GM12878 (cell line): Measurements from ENCODE around the gene OR4N5. TPM values are rescaled to one million over a fixed set of nuclear protein-coding genes. Genes with fewer than 3 reads are reported as not detected.

Source experiments
- ATAC-seq: fragments of 200-7000 bp; cut with Tn5 transposase; 3 replicates; pipeline ENCODE4 v1.9.1; 2020; ENCODE audit warnings: mild to moderate bottlenecking, moderate library complexity
- Bru-seq: library from RNA; stranded (reverse); fragments of 400-500 nt; gene quantifications from one replicate; lab custom pipeline; 2021; lab: Mats Ljungman, UMichigan
- BruChase-seq, 2 experiments: library from RNA; stranded (reverse); fragments of 400-500 nt; gene quantifications; one replicate each; lab custom pipeline; 2021; lab: Mats Ljungman, UMichigan
- BruUV-seq: library from RNA; stranded (reverse); fragments of 400-500 nt; replicated peaks from 2 replicates; lab custom pipeline; 2021; lab: Mats Ljungman, UMichigan
- CTCF ChIA-PET: fragments of 300-600 bp; sonication (Branson Sonifier 250); formaldehyde crosslinking; extraction: SDS; loops from one replicate; lab custom pipeline; 2021; ENCODE audit warnings: inconsistent platforms; lab: Yijun Ruan, JAX
- POLR2A ChIA-PET: fragments of 350-600 bp; formaldehyde crosslinking; extraction: SDS; loops from one replicate; lab custom pipeline; 2021; ENCODE audit warnings: inconsistent platforms; lab: Charles Lee
- RAD21 ChIA-PET: fragments of 300-600 bp; sonication (Branson Sonifier 250); formaldehyde crosslinking; loops from one replicate; lab custom pipeline; 2023; ENCODE audit warnings: antibody characterized with exemption; ENCODE audit not compliant: unreplicated experiment; lab: Charles Lee
- SMC1A ChIA-PET: fragments of 300-600 bp; sonication (Branson Sonifier 250); formaldehyde crosslinking; loops from one replicate; lab custom pipeline; 2023; ENCODE audit not compliant: unreplicated experiment, uncharacterized antibody; lab: Charles Lee
- DNase-seq: peaks from one replicate; pipeline ENCODE4 v3.0.0-alpha.2; 2011; ENCODE audit warnings: low read depth, low spot score
- FAIRE-seq: peaks from 3 replicates; lab custom pipeline; 2011; peaks lifted over from hg19 to GRCh38; lab: Jason Lieb, UNC
- H2AFZ ChIP-seq: 2 replicates; pipeline ENCODE4 v1.6.0; 2011; ENCODE audit warnings: low read depth, low read length, control low read depth; ENCODE audit not compliant: control insufficient read depth
- H3K27ac ChIP-seq: 2 replicates; pipeline ENCODE4 v1.5.1; 2011; ENCODE audit warnings: control low read depth; ENCODE audit not compliant: control insufficient read depth, insufficient read depth
- H3K27me3 ChIP-seq, 2 experiments: replicated peaks in 1 of 2; 2 replicates each; pipeline versions ENCODE4 v1.6.0 to v1.6.1; 2011; ENCODE audit warnings: low read length in 1 of 2; ENCODE audit not compliant: control insufficient read depth in 2 of 2, insufficient read depth in 2 of 2
- H3K36me3 ChIP-seq, 2 experiments: 2 replicates each; pipeline ENCODE4 v1.5.1; 2011; ENCODE audit warnings: low read length in 1 of 2; ENCODE audit not compliant: control insufficient read depth in 2 of 2, insufficient read depth in 2 of 2
- H3K4me1 ChIP-seq: 2 replicates; pipeline ENCODE4 v1.6.1; 2011; ENCODE audit warnings: mild to moderate bottlenecking, low read length, moderate library complexity, mixed read lengths; ENCODE audit not compliant: control insufficient read depth, insufficient read depth
- H3K4me2 ChIP-seq: 2 replicates; pipeline ENCODE4 v1.6.0; 2011; ENCODE audit warnings: control low read depth; ENCODE audit not compliant: control insufficient read depth, insufficient read depth
- H3K4me3 ChIP-seq: fragments of 200-600 bp; sonication (generic); 2 replicates; pipeline ENCODE4 v1.5.1; 2016
- H3K79me2 ChIP-seq: 2 replicates; pipeline ENCODE4 v1.6.0; 2011; ENCODE audit warnings: low read length; ENCODE audit not compliant: control insufficient read depth, insufficient read depth
- H3K9ac ChIP-seq: 2 replicates; pipeline ENCODE4 v1.8.0; 2011; ENCODE audit warnings: low read length, control low read depth, mixed read lengths; ENCODE audit not compliant: control insufficient read depth, insufficient read depth
- H3K9me3 ChIP-seq: replicated peaks from 3 replicates; pipeline ENCODE4 v1.5.1; 2011; ENCODE audit warnings: mild to moderate bottlenecking, low read length; ENCODE audit not compliant: control insufficient read depth, insufficient read depth
- H4K20me1 ChIP-seq: 2 replicates; pipeline ENCODE4 v1.6.0; 2011; ENCODE audit not compliant: control insufficient read depth, insufficient read depth
- BCL11A ChIP-seq: IDR thresholded peaks from 2 replicates; pipeline ENCODE4 v1.6.1; 2011; ENCODE audit warnings: low read depth, low read length
- BMI1 ChIP-seq: fragments of 450-650 bp; IDR thresholded peaks from 2 replicates; pipeline ENCODE4 v1.6.1; 2016; ENCODE audit warnings: mild to moderate bottlenecking, moderate library complexity, borderline replicate concordance
- TCF7 ChIP-seq: IDR thresholded peaks from 2 replicates; pipeline ENCODE4 v1.6.1; 2014; ENCODE audit warnings: antibody characterized with exemption, borderline replicate concordance
- ZBTB40 ChIP-seq: fragments of 450-650 bp; IDR thresholded peaks from 2 replicates; pipeline ENCODE4 v1.6.1; 2016; ENCODE audit warnings: mild to moderate bottlenecking, moderate library complexity, borderline replicate concordance
- WGBS: methylation state at CpG from one replicate; pipeline ENCODE4 v1.1.6; 2016; ENCODE audit warnings: low lambda C conversion rate; ENCODE audit not compliant: insufficient replicate concordance, insufficient coverage; ENCODE audit errors: missing lambda C conversion rate; 5-methylcytosine and 5-hydroxymethylcytosine counted together
- in situ Hi-C: fragments of 300-500 bp; cut with MboI; formaldehyde crosslinking; loops from 9 replicates; pipeline ENCODE4 v1.14.3; 2018; ENCODE audit warnings: mixed read lengths
- intact Hi-C: fragments of 100-400 bp; cut with micrococcal nuclease; formaldehyde crosslinking; loops from one replicate; pipeline ENCODE4 v1.14.2; 2022; ENCODE audit not compliant: unreplicated experiment
- long read RNA-seq, 2 experiments: library from polyadenylated mRNA; unstranded; transcript quantifications; one replicate each; pipeline ENCODE4 v2.0.0, GENCODE V29; 2019 to 2020
- polyA minus RNA-seq, 3 experiments: library from RNA; depleted of rRNA, polyadenylated mRNA; stranded (reverse); fragments of >200 nt; gene quantifications; 2 replicates each; pipeline ENCODE4 v1.2.3, GENCODE V29; 2011
- polyA plus RNA-seq, 11 experiments: library from polyadenylated mRNA; depleted of rRNA in 4 of 11; unstranded in 6 of 11; stranded (reverse) in 5 of 11; fragments of >200 nt; fragmentation: Nextera tagmentation in 4 of 11; fragmentation: Illumina TruSeq in 1 of 11; extraction: Ambion mirVana in 4 of 11; extraction: Trizol in 1 of 11; gene quantifications; 1 replicate in 1 of 11; 2 replicates in 10 of 11; pipeline versions ENCODE4 v1.2.1 to v1.2.3, GENCODE V29; 2011 to 2016; ENCODE audit warnings: inconsistent platforms in 2 of 11, missing spikeins in 2 of 11, low read depth in 1 of 11
- total RNA-seq, 4 experiments: library from RNA; depleted of rRNA in 3 of 4; stranded (reverse); fragments of >200 nt in 3 of 4; fragmentation: Illumina TruSeq in 1 of 4; extraction: Trizol in 1 of 4; gene quantifications; 2 replicates each; pipeline versions ENCODE4 v1.2.1 to v1.2.3, GENCODE V29; 2013 to 2021

The OR4N5 gene
- not detected in 2 replicates for total RNA-seq (2013; cell fraction: nucleolus; rRNA removed)
- total RNA-seq (2014; rRNA removed) (not detected in 2 replicates), total RNA-seq (2014; rRNA removed; fragmentation: Illumina TruSeq; extraction: Trizol) (not detected in 2 replicates), total RNA-seq (2021) (not detected in 2 replicates), polyA plus RNA-seq (2011; rRNA removed) (not detected in 2 replicates), polyA plus RNA-seq (2014; fragmentation: Illumina TruSeq; extraction: Trizol) (not detected in 2 replicates), polyA plus RNA-seq (2014; fragmentation: Nextera tagmentation; extraction: Ambion mirVana) (not detected), polyA plus RNA-seq (2014; rRNA removed) (not detected in 2 replicates), polyA plus RNA-seq (2016; fragmentation: Nextera tagmentation; extraction: Ambion mirVana) (not detected), polyA minus RNA-seq (2011; rRNA and poly(A)+ RNA removed) (not detected in 2 replicates), Bru-seq, nascent RNA (not detected), BruChase-seq, experiment 1, labeled RNA remaining after a 6-hour chase (not detected), BruChase-seq, experiment 2, labeled RNA remaining after a 2-hour chase (not detected)
- not detected for polyA plus RNA-seq (2011; ENCODE audit: low read depth)
- polyA plus RNA-seq (2011; cell fraction: cytosol; rRNA removed), result not detected in 2 replicates
- polyA plus RNA-seq (2011; cell fraction: nucleus; rRNA removed), result not detected in 2 replicates
- not detected in 2 replicates for polyA plus RNA-seq (2012)
- not detected in 2 replicates for polyA minus RNA-seq (2011; cell fraction: cytosol; rRNA and poly(A)+ RNA removed)
- polyA minus RNA-seq (2011; cell fraction: nucleus; rRNA and poly(A)+ RNA removed), result not detected in 2 replicates
- long read RNA-seq, experiment 1, result 0 reads
- long read RNA-seq, experiment 2, result 0 reads

- no peaks in the 10 kb centered on the region for H4K20me1 ChIP-seq
- no peak within 1 kb of the TSS for H3K4me2 ChIP-seq
- no peak within 1 kb of the TSS for H2AFZ ChIP-seq
- POLR2A ChIA-PET, result no interaction called here
- no TSS peak for BruUV-seq
- in situ Hi-C loops (no loop called here), intact Hi-C loops (no loop called here)
- TF ChIP-seq BMI1, result no peak
- no peak for TF ChIP-seq BCL11A
- no peaks in the 10 kb centered on the region for H3K27me3 ChIP-seq
- ATAC-seq (no peak), FAIRE-seq (no peak), DNase-seq (no peak)
- H3K9ac ChIP-seq, result no peak within 1 kb of the TSS
- H3K4me3 ChIP-seq, result no peak within 1 kb of the TSS
- H3K36me3 ChIP-seq, result no peaks in the 10 kb centered on the region
- SMC1A ChIA-PET, result no interaction called here
- H3K27ac ChIP-seq, result no peak within 1 kb of the TSS
- H3K79me2 ChIP-seq, result no peaks in the 10 kb centered on the region
- CTCF ChIA-PET, result no interaction called here
- RAD21 ChIA-PET, result no interaction called here
- 65% methylated on average over 2 of the region's 2 CpGs for WGBS
- H3K9me3 ChIP-seq, result no peaks in the 10 kb centered on the region
- H3K4me1 ChIP-seq, result no peaks in the 10 kb centered on the region
These were observed at the start of gene OR4N5 for GRCh38 chr14:20138520-20138919. TSS of gene OR4N5 (plus strand) at chr14:20138820. CDS start at chr14:20143736, 4,916 bp downstream.

GRCh38 chr14:20092050-20092449 is 46.6 kb upstream of the OR4N5 start:
- Histone ChIP-seq H3K4me1 (no peaks in the 10 kb centered on the region), H3K9me3 (no peaks in the 10 kb centered on the region), H3K36me3 (no peaks in the 10 kb centered on the region), H3K4me2 (no peak overlapping the region), H3K27ac (no peak overlapping the region), H3K9ac (no peak overlapping the region), H3K4me3 (no peak overlapping the region), H4K20me1 (no peaks in the 10 kb centered on the region), H2AFZ (no peak overlapping the region), H3K79me2 (no peaks in the 10 kb centered on the region), H3K27me3 (no peaks in the 10 kb centered on the region)
- FAIRE-seq (no peak), DNase-seq (no peak), ATAC-seq (no peak)
- ChIA-PET POLR2A (no interaction called here), RAD21 (no interaction called here), SMC1A (no interaction called here), CTCF (no interaction called here)
- WGBS, result 21% methylated on average over 4 of the region's 4 CpGs
- in situ Hi-C loops (loop anchor here (10.0 kb wide), 1 partner anchor 53 kb away; no protein-coding TSS in a partner anchor), intact Hi-C loops (no loop called here)
- BruUV-seq, result no TSS peak
- TF ChIP-seq TCF7 (no peak), ZBTB40 (no peak)
